GM23338 (cell line): ENCODE measurements around the gene GMEB2.

Experiments
- CREB1 ChIP-seq: fragments of 250-450 bp; sonication (Bioruptor Pico); IDR thresholded peaks from 2 replicates; pipeline ENCODE4 v1.5.0; 2020; ENCODE audit warnings: low read depth, mild to moderate bottlenecking, moderate library complexity
- EZH2 ChIP-seq: fragments of 200-600 bp; sonication (generic); IDR thresholded peaks from one replicate; pipeline ENCODE4 v1.8.0; 2017; ENCODE audit warnings: antibody characterized with exemption, mild to moderate bottlenecking, low read depth; ENCODE audit not compliant: unreplicated experiment
- EZH2phosphoT487 ChIP-seq: fragments of 200-600 bp; sonication (generic); IDR thresholded peaks from one replicate; pipeline ENCODE4 v1.8.1; 2018; ENCODE audit warnings: antibody characterized with exemption; ENCODE audit not compliant: unreplicated experiment
- JUNB ChIP-seq: IDR thresholded peaks from one replicate; pipeline ENCODE4 v1.6.1; 2016; ENCODE audit warnings: antibody characterized with exemption; ENCODE audit not compliant: unreplicated experiment
- POLR2AphosphoS5 ChIP-seq: IDR thresholded peaks from 2 replicates; pipeline ENCODE4 v1.6.1; 2016; ENCODE audit warnings: antibody characterized with exemption, low read depth
- ZNF114 ChIP-seq: fragments of 250-450 bp; sonication (Bioruptor Pico); IDR thresholded peaks from 2 replicates; pipeline ENCODE4 v1.5.0; 2020; ENCODE audit warnings: mild to moderate bottlenecking, moderate library complexity
- ZNF331 ChIP-seq: fragments of 250-450 bp; sonication (Bioruptor Pico); IDR thresholded peaks from 2 replicates; pipeline ENCODE4 v1.5.0; 2020; ENCODE audit warnings: low read depth, mild to moderate bottlenecking, moderate library complexity
- TF ChIP-seq, protein P1 (sequence below), 2 experiments: fragments of 200-600 bp in 1 of 2; sonication (generic) in 1 of 2; conservative IDR thresholded peaks; 2 replicates each; pipeline versions ENCODE4 v1.5.1 to v1.6.1; 2016 to 2017; ENCODE audit warnings: antibody characterized with exemption in 2 of 2, low read depth in 2 of 2, mild to moderate bottlenecking in 2 of 2, moderate library complexity in 1 of 2
- TF ChIP-seq, protein P2 (sequence below): IDR thresholded peaks from one replicate; pipeline ENCODE4 v1.6.1; 2018; ENCODE audit warnings: antibody characterized with exemption; ENCODE audit not compliant: unreplicated experiment
- TF ChIP-seq, protein P3 (sequence below): IDR thresholded peaks from 2 replicates; pipeline ENCODE4 v1.6.1; 2016; ENCODE audit warnings: antibody characterized with exemption

DNA sequence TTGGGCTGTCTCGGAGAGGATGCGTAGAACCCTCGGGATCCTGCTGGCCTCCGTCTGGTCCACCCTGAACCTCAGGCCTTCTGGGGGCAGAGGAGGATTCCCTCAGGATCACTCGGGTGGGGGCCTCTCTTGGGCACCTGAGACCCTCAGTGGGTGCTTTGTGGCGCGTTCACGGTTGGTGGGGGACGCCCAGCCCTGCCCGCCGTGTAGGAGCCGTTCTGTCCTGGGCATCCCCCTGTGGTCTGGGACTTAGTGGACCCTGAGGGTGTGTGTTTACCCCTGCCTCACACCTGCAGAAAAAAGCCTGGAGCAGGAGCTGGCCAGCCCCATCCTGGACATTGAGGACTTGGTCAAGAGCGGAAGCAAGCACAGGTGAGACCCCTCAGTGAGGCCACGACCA is 38.8 kb upstream of the GMEB2 start:
- TF ChIP-seq, protein P1, sequence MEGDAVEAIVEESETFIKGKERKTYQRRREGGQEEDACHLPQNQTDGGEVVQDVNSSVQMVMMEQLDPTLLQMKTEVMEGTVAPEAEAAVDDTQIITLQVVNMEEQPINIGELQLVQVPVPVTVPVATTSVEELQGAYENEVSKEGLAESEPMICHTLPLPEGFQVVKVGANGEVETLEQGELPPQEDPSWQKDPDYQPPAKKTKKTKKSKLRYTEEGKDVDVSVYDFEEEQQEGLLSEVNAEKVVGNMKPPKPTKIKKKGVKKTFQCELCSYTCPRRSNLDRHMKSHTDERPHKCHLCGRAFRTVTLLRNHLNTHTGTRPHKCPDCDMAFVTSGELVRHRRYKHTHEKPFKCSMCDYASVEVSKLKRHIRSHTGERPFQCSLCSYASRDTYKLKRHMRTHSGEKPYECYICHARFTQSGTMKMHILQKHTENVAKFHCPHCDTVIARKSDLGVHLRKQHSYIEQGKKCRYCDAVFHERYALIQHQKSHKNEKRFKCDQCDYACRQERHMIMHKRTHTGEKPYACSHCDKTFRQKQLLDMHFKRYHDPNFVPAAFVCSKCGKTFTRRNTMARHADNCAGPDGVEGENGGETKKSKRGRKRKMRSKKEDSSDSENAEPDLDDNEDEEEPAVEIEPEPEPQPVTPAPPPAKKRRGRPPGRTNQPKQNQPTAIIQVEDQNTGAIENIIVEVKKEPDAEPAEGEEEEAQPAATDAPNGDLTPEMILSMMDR (conservative IDR thresholded peaks at IDR 0.05; ENCODE audit: low read depth in 2 of 2), result no peak
- TF ChIP-seq CREB1 (CRISPR knock-in tag) (no peak), JUNB (no peak), POLR2AphosphoS5 (no peak), EZH2phosphoT487 (no peak), EZH2 (no peak), ZNF114 (no peak), ZNF331 (no peak)
- TF ChIP-seq, protein P2, sequence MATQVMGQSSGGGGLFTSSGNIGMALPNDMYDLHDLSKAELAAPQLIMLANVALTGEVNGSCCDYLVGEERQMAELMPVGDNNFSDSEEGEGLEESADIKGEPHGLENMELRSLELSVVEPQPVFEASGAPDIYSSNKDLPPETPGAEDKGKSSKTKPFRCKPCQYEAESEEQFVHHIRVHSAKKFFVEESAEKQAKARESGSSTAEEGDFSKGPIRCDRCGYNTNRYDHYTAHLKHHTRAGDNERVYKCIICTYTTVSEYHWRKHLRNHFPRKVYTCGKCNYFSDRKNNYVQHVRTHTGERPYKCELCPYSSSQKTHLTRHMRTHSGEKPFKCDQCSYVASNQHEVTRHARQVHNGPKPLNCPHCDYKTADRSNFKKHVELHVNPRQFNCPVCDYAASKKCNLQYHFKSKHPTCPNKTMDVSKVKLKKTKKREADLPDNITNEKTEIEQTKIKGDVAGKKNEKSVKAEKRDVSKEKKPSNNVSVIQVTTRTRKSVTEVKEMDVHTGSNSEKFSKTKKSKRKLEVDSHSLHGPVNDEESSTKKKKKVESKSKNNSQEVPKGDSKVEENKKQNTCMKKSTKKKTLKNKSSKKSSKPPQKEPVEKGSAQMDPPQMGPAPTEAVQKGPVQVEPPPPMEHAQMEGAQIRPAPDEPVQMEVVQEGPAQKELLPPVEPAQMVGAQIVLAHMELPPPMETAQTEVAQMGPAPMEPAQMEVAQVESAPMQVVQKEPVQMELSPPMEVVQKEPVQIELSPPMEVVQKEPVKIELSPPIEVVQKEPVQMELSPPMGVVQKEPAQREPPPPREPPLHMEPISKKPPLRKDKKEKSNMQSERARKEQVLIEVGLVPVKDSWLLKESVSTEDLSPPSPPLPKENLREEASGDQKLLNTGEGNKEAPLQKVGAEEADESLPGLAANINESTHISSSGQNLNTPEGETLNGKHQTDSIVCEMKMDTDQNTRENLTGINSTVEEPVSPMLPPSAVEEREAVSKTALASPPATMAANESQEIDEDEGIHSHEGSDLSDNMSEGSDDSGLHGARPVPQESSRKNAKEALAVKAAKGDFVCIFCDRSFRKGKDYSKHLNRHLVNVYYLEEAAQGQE, result no peak
- TF ChIP-seq, protein P3, sequence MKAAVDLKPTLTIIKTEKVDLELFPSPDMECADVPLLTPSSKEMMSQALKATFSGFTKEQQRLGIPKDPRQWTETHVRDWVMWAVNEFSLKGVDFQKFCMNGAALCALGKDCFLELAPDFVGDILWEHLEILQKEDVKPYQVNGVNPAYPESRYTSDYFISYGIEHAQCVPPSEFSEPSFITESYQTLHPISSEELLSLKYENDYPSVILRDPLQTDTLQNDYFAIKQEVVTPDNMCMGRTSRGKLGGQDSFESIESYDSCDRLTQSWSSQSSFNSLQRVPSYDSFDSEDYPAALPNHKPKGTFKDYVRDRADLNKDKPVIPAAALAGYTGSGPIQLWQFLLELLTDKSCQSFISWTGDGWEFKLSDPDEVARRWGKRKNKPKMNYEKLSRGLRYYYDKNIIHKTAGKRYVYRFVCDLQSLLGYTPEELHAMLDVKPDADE, result no peak
